ENCODE data around the gene CSNK1G3.
"Not testable (repeated sequence)": the region's sequence is repeated elsewhere in the genome, so short reads cannot be mapped to it uniquely, and the experiment has no call there.

CSNK1G3 gene

DNA sequence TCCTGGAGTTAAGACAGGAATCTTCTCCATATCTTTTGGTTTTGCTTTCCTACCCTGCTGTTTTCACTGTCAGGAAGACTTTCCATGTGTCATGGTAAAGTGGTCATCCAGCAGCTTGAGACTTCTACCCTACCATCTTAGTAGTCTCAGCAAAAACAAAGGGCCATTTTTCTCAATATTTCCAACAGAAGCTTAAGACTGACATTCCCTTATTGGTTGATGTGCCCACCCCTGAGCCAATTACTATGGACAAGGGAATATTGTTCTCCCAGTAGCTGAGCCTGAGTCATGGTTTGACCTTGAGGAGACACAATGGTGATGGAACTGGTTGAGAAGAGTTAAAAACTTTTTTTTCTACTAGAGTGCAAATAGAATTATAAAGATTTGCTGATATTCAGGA is 105.6 kb downstream of the CSNK1G3 start:
- DNase-seq (ENCODE audit: extremely low spot score, insufficient read length, low read depth) (no peak), FAIRE-seq (no peak)

DNA sequence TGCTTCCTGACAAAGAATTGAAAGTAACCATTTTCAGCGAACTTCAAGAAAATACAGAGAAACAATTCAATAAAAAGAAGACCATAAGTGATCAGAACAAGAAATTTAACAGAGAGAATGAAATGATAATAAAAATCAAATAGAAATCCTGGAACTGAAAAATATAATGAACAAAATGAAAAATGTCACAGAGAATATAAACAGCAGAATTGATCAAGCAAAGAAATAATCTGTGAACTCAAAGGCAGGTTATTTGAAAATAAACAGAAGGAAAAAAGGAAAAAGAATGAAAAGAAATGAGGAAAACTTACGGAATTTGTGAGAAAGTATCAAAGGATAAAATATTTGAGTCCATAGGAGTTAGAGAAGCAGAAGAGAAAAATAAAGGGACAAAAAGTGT is 114.1 kb downstream of the CSNK1G3 start:
- FAIRE-seq (no peak), DNase-seq (ENCODE audit: extremely low spot score, insufficient read length, low read depth) (no peak)

DNA sequence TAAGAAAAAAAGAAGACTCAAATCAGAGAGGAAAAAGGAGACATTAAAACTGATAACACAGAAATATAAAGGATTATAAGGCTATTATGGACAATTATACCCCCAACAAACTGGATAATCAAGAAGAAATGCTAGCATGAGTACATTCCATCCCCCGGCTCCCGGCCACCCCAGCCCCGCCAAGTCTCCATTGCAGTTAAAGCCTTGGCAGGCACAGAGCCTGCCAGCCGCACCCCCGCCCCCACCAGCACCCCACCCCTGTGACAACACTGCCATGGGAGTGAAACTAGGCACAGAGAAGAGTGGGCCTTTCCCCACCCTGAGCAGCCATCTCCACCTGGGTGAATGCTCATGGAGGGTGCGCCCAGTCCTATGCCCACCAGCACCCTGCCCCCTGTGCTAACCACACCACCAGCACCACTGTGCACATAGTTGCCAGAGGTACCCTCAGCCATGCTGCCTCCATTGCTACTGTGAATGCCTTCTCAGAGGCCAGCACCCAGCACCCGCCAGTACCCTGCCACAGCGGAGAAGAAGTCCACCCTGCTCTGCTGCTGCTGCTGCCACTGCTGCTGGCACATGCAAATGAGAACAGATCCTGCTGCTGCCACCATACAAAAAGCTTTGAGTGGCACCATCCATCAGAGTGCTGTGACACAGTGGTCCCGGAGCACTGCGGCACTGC is 117.0 kb downstream of the CSNK1G3 start:
- DNase-seq (ENCODE audit: extremely low spot score, insufficient read length, low read depth) (no peak), FAIRE-seq (no peak)

DNA sequence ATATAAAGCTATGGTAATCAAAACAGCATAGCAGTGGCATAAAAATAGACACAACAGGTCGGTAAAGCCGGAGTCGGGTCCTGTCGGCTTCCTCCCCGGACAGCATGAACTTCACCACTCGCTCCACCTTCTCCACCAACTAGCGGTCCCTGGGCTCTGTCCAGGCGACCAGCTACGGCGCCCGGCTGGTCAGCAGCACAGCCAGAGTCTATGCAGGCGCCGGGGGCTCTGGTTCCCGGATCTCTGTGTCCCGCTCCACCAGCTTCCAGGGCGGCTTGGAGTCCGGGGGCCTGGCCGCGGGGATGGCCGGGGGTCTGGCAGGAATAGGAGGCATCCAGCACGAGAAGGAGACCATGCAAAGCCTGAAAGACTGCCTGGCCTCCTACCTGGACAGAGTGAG is 124.0 kb downstream of the CSNK1G3 start:
- FAIRE-seq (no peak), DNase-seq (ENCODE audit: extremely low spot score, insufficient read length, low read depth) (no peak)

GRCh38 chr5:123637028-123637427 is 125.1 kb downstream of the CSNK1G3 start:
- DNase-seq (ENCODE audit: extremely low spot score, insufficient read length, low read depth); FAIRE-seq: not testable (repeated sequence)

DNA sequence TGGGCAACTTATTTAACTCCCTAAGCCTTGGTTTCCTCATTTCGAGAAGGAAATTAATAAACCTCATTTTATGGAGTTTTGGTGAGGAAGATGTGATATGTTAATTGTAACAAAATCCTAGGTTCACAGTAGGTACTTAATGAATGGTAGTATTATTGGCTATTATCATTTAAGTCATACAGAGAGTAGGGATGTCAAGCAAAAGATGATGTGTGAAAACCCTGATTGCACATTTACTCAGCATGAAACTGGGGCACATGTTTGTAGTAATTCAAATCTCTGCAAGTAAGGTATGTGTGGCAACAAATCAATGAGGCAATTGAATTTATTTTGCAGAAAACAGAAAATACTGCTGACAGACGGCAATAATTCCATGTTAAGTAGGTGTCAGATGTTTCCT is 127.3 kb downstream of the CSNK1G3 start:
- no peak for FAIRE-seq
- DNase-seq (ENCODE audit: extremely low spot score, insufficient read length, low read depth): no peak

DNA sequence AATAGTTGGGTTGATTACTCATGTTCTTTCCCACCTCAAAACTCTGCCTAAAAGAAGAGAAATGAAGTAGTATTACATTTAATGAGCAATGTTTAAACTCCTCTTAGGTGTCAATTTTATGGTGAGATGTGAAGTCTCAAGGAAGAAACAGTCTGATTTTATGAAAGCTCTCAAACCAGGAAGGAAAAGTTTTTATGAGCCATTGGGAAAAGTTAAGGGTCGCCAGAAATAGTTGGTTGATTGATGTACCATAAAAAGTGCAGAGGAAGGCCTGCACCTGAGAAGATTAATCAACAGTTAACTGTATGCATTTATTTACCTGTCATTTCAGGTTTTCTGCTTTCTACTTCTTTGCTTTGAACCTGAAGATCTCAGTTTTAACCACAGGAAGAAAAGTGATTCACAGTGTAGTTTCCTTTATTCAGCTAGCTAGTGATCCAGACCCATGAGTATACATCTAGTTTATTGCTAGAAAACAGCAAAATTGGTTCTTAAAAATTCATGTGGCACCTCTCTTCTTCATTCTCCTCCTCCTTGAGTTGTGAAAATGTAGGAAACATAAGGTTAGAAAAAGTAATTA is 133.1 kb downstream of the CSNK1G3 start:
- no peak for FAIRE-seq
- no peak for DNase-seq (ENCODE audit: extremely low spot score, insufficient read length, low read depth)

GRCh38 chr5:123647066-123647465 is 135.1 kb downstream of the CSNK1G3 start:
- DNase-seq (ENCODE audit: extremely low spot score, insufficient read length, low read depth) (no peak), FAIRE-seq (no peak)

- DNase-seq (ENCODE audit: extremely low spot score, insufficient read length, low read depth): no peak
- FAIRE-seq: no peak
Measured at GRCh38 chr5:123651234-123651633, 139.3 kb downstream of the CSNK1G3 start.

- DNase-seq (ENCODE audit: extremely low spot score, insufficient read length, low read depth): no peak
- FAIRE-seq: no peak
Measured at GRCh38 chr5:123659011-123659410, 147.0 kb downstream of the CSNK1G3 start.

DNA sequence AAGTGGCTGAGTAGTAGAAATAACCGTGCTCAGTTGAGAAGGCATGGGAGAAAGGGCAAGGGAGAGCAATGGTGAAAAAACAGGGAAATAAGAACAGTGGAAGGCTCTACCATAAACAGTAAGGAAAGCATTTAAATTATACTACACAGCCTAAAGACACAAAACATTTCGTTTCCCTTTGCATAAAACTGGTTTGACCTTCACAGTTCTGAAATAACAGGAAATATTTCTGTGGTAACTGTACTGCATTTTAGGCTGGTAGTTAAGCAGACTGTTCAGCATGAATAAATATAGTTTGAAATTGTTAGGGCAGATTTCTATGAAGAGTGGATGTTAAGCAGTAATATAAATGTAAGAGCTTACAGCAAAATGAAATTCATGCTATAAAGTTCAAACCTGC is 147.5 kb downstream of the CSNK1G3 start:
- FAIRE-seq (no peak), DNase-seq (ENCODE audit: extremely low spot score, insufficient read length, low read depth) (no peak)

GRCh38 chr5:123664961-123665360 is 153.0 kb downstream of the CSNK1G3 start:
- DNase-seq (ENCODE audit: extremely low spot score, insufficient read length, low read depth): no peak
- FAIRE-seq: no peak

- no peak for DNase-seq (ENCODE audit: extremely low spot score, insufficient read length, low read depth)
- no peak for FAIRE-seq
Measured at GRCh38 chr5:123665822-123666371, 153.9 kb downstream of the CSNK1G3 start.

All from GM18507 (cell line).